Measurements from ENCODE around the gene TMEM129. TPM values are rescaled to one million over a fixed set of nuclear protein-coding genes. Genes with fewer than 3 reads are reported as not detected.

Gene TMEM129
- total and polyA plus RNA-seq, 10 of the 15 experiments (the other 5 are each of a cell fraction or from before 2014, with no cell fraction given), result 0.19 to 24.9 (median 13.2) TPM

GRCh38 chr4:1759170-1759817, 38.2 kb upstream of the TMEM129 start (continued):
- TF ChIP-seq CTCF (IDR thresholded peaks at IDR 0.05 in 2 of 3, conservative IDR thresholded peaks at IDR 0.05 in 1 of 3; ENCODE audit: control insufficient read depth in 2 of 3, extremely low read depth in 1 of 3, insufficient read depth in 1 of 3, low read depth in 3 of 3, low read length in 3 of 3), result no peak
- TF ChIP-seq NKRF (conservative IDR thresholded peaks at IDR 0.05), result no peak
- TF ChIP-seq YY1 (IDR thresholded peaks at IDR 0.05; ENCODE audit: low read depth, low read length), result no peak
- no peak for TF ChIP-seq MYB (IDR thresholded peaks at IDR 0.05; ENCODE audit: borderline replicate concordance, low read depth, low read length)
- TF ChIP-seq SREBF2 (IDR thresholded peaks at IDR 0.05; ENCODE audit: low read length), result no peak

- FAIRE-seq, result no peak
- ChIA-PET CTCF (interaction anchor here (1.1 kb wide), 1 partner anchor 141 kb away, joined by 6 read pairs; no protein-coding TSS in a partner anchor), POLR2A (no interaction called here)
Measured at GRCh38 chr4:1758306-1759121, 37.4 kb upstream of the TMEM129 start.

More at GRCh38 chr4:1758306-1759121, 37.4 kb upstream of the TMEM129 start:
- BruUV-seq (replicated peaks), result no TSS peak
- WGBS (ENCODE audit: insufficient coverage, insufficient replicate concordance, low lambda C conversion rate, missing lambda C conversion rate), result 37% methylated on average over 23 of the region's 27 CpGs
- ChIA-PET RAD21 (ENCODE audit: unreplicated experiment) (no interaction called here), SMC1A (ENCODE audit: uncharacterized antibody, unreplicated experiment) (no interaction called here)
- Histone ChIP-seq H3K4me2 (ENCODE audit: control insufficient read depth, insufficient read depth) (no peak overlapping the region), H3K27me3 (replicated peaks in 1 of 2; ENCODE audit: control insufficient read depth in 2 of 2, insufficient read depth in 2 of 2, low read length in 1 of 2) (no peaks in the 10 kb centered on the region), H3K79me2 (ENCODE audit: control insufficient read depth, insufficient read depth, low read length) (no peaks in the 10 kb centered on the region), H4K20me1 (ENCODE audit: control insufficient read depth, insufficient read depth) (no peaks in the 10 kb centered on the region), H3K36me3 (ENCODE audit: control insufficient read depth in 2 of 2, insufficient read depth in 2 of 2, low read length in 1 of 2) (no peaks in the 10 kb centered on the region), H3K9ac (ENCODE audit: control insufficient read depth, insufficient read depth, low read length) (no peak overlapping the region), H3K27ac (ENCODE audit: control insufficient read depth, insufficient read depth) (no peak overlapping the region), H3K9me3 (replicated peaks; ENCODE audit: control insufficient read depth, insufficient read depth, low read length) (no peaks in the 10 kb centered on the region), H2AFZ (ENCODE audit: control insufficient read depth, low read depth, low read length) (no peak overlapping the region), H3K4me3 (no peak overlapping the region), H3K4me1 (ENCODE audit: control insufficient read depth, insufficient read depth, low read length) (no peaks in the 10 kb centered on the region)
- intact Hi-C loops (cut with micrococcal nuclease; ENCODE audit: unreplicated experiment) (no loop called here), in situ Hi-C loops (cut with MboI) (no loop called here)
- no peak for ATAC-seq
- TF ChIP-seq KLF5 (IDR thresholded peaks at IDR 0.05; ENCODE audit: partially characterized antibody) (no peak), YY1 (IDR thresholded peaks at IDR 0.05; ENCODE audit: low read depth, low read length) (no peak), ASH2L (IDR thresholded peaks at IDR 0.05; ENCODE audit: borderline replicate concordance, low read depth) (no peak), TBL1XR1 (IDR thresholded peaks at IDR 0.05; ENCODE audit: low read depth, low read length) (no peak), ZBTB4 (CRISPR knock-in tag; IDR thresholded peaks at IDR 0.05) (no peak)
- no peak for DNase-seq (ENCODE audit: low read depth, low spot score)

Data from GM12878 (cell line).